ENCODE measurements around the gene ADAT3. TPM values are rescaled to one million over a fixed set of nuclear protein-coding genes. Genes with fewer than 3 reads are reported as not detected.

Gene ADAT3
- polyA plus RNA-seq, 10 donors = 1.0 to 2.5 (median 1.9) TPM

GRCh38 chr19:1911995-1912394 lies 6.8 kb downstream of the ADAT3 start:
- DNase-seq = no peak

GRCh38 chr19:1912760-1913505 lies 7.7 kb downstream of the ADAT3 start:
- no peak for DNase-seq

GRCh38 chr19:1913781-1914577 lies 8.8 kb downstream of the ADAT3 start:
- no peak for DNase-seq

GRCh38 chr19:1914826-1915341 lies 9.7 kb downstream of the ADAT3 start:
- no peak for DNase-seq

- DNase-seq = no peak
Observed at GRCh38 chr19:1917146-1917545, 11.9 kb downstream of the ADAT3 start.

GRCh38 chr19:1917926-1918325 lies 12.7 kb downstream of the ADAT3 start:
- no peak for DNase-seq

- no peak for DNase-seq
Observed at GRCh38 chr19:1918975-1919374, 13.8 kb downstream of the ADAT3 start.

- no peak for DNase-seq
Observed at GRCh38 chr19:1920644-1921043, 15.4 kb downstream of the ADAT3 start.

GRCh38 chr19:1921326-1921725 lies 16.1 kb downstream of the ADAT3 start:
- no peak for DNase-seq

- DNase-seq = no peak
Observed at GRCh38 chr19:1921825-1922224, 16.6 kb downstream of the ADAT3 start.

- DNase-seq = no peak
Observed at GRCh38 chr19:1922803-1923202, 17.6 kb downstream of the ADAT3 start.

GRCh38 chr19:1923319-1923718 lies 18.1 kb downstream of the ADAT3 start:
- DNase-seq = no peak

GRCh38 chr19:1924320-1924961 lies 19.2 kb downstream of the ADAT3 start:
- no peak for DNase-seq

GRCh38 chr19:1925544-1925943 lies 20.3 kb downstream of the ADAT3 start:
- no peak for DNase-seq

GRCh38 chr19:1929021-1929742 lies 24.0 kb downstream of the ADAT3 start:
- DNase-seq = peak; percentile 57 to 86 (median 72)

- DNase-seq = no peak
Observed at GRCh38 chr19:1931445-1931844, 26.2 kb downstream of the ADAT3 start.

- no peak for DNase-seq
Observed at GRCh38 chr19:1932395-1932794, 27.2 kb downstream of the ADAT3 start.

GRCh38 chr19:1933244-1933643 lies 28.0 kb downstream of the ADAT3 start:
- no peak for DNase-seq

- no peak for DNase-seq
Observed at GRCh38 chr19:1933942-1934341, 28.7 kb downstream of the ADAT3 start.

- DNase-seq = peak; percentile 28 to 56 (median 42)
Observed at GRCh38 chr19:1935484-1936208, 30.4 kb downstream of the ADAT3 start.

- DNase-seq = no peak
Observed at GRCh38 chr19:1936430-1936829, 31.2 kb downstream of the ADAT3 start.
